BLaER1 treated with 17β-estradiol and CSF1 and Interleukin-3, amounts not matched to agents 10 nM and 100 nM (cell line): Measurements from ENCODE around the gene KDELR3.

Experiments used
- H3K27ac ChIP-seq, 11 experiments: shearing (Covaris generic); formaldehyde crosslinking; 2 replicates each; pipeline ENCODE4 v1.8.1; 2022
- H3K27me3 ChIP-seq, 11 experiments: shearing (Covaris generic); formaldehyde crosslinking; 2 replicates each; pipeline ENCODE4 v1.8.1; 2022
- H3K36me3 ChIP-seq, 11 experiments: shearing (Covaris generic); formaldehyde crosslinking; 2 replicates each; pipeline ENCODE4 v1.8.1; 2022
- H3K4me1 ChIP-seq, 10 experiments: shearing (Covaris generic); formaldehyde crosslinking; 2 replicates each; pipeline ENCODE4 v1.8.1; 2022
- H3K4me2 ChIP-seq, 11 experiments: shearing (Covaris generic); formaldehyde crosslinking; 2 replicates each; pipeline ENCODE4 v1.8.1; 2022
- H3K4me3 ChIP-seq, 10 experiments: shearing (Covaris generic); formaldehyde crosslinking; 2 replicates each; pipeline ENCODE4 v1.8.1; 2022
- H3K9ac ChIP-seq, 11 experiments: shearing (Covaris generic); formaldehyde crosslinking; 2 replicates each; pipeline ENCODE4 v1.8.1; 2022
- H3K9me3 ChIP-seq, 11 experiments: shearing (Covaris generic); formaldehyde crosslinking; replicated peaks in 1 of 11; 2 replicates each; pipeline ENCODE4 v1.8.1; 2022
- H4K20me1 ChIP-seq, 11 experiments: shearing (Covaris generic); formaldehyde crosslinking; 2 replicates each; pipeline ENCODE4 v1.8.1; 2022
- Cebpa-rat ChIP-seq, 11 experiments: shearing (Covaris generic); IDR thresholded peaks; 2 replicates each; pipeline ENCODE4 v1.8.1; 2022

Gene KDELR3

GRCh38 chr22:38435010-38435409 lies 32.9 kb upstream of the KDELR3 start:
- no peak overlapping the region for H3K4me2 ChIP-seq
- no peaks in the 10 kb centered on the region for H3K4me1 ChIP-seq
- peaks cover 0 to 7% (median 0%) of the 10 kb centered on the region in 11 experiments; a peak in 2 of 22 replicates for H4K20me1 ChIP-seq
- no peaks in the 10 kb centered on the region for H3K9me3 ChIP-seq
- no peak overlapping the region for H3K4me3 ChIP-seq
- H3K27ac ChIP-seq = no peak overlapping the region
- TF ChIP-seq Cebpa-rat (IDR thresholded peaks at IDR 0.05) = no peak
- no peaks in the 10 kb centered on the region for H3K36me3 ChIP-seq
- H3K27me3 ChIP-seq = no peaks in the 10 kb centered on the region; a peak in 1 of 22 replicates
- H3K9ac ChIP-seq = no peak overlapping the region

GRCh38 chr22:38435965-38436364 lies 31.9 kb upstream of the KDELR3 start:
- no peak overlapping the region for H3K4me3 ChIP-seq
- no peak for TF ChIP-seq Cebpa-rat (IDR thresholded peaks at IDR 0.05)
- no peak overlapping the region for H3K4me2 ChIP-seq
- H3K36me3 ChIP-seq = no peaks in the 10 kb centered on the region
- H3K4me1 ChIP-seq = no peaks in the 10 kb centered on the region
- no peak overlapping the region for H3K27ac ChIP-seq
- peaks cover 0 to 3% (median 0%) of the 10 kb centered on the region in 11 experiments; a peak in 2 of 22 replicates for H4K20me1 ChIP-seq
- H3K27me3 ChIP-seq = no peaks in the 10 kb centered on the region; a peak in 1 of 22 replicates
- no peak overlapping the region for H3K9ac ChIP-seq
- no peaks in the 10 kb centered on the region for H3K9me3 ChIP-seq

- Histone ChIP-seq H4K20me1 (no peaks in the 10 kb centered on the region; a peak in 2 of 22 replicates), H3K9ac (no peak overlapping the region), H3K36me3 (no peaks in the 10 kb centered on the region), H3K4me3 (no peak overlapping the region), H3K4me1 (no peaks in the 10 kb centered on the region; a peak in 1 of 20 replicates), H3K27ac (no peak overlapping the region), H3K9me3 (no peaks in the 10 kb centered on the region), H3K27me3 (no peaks in the 10 kb centered on the region; a peak in 1 of 22 replicates), H3K4me2 (no peak overlapping the region)
- no peak for TF ChIP-seq Cebpa-rat (IDR thresholded peaks at IDR 0.05)
These were observed 31.1 kb upstream of the KDELR3 start for GRCh38 chr22:38436629-38437395.

- H3K36me3 ChIP-seq = no peaks in the 10 kb centered on the region
- no peaks in the 10 kb centered on the region; a peak in 1 of 20 replicates for H3K4me1 ChIP-seq
- no peak overlapping the region for H3K4me2 ChIP-seq
- no peak overlapping the region for H3K27ac ChIP-seq
- no peak overlapping the region for H3K9ac ChIP-seq
- no peaks in the 10 kb centered on the region; a peak in 2 of 22 replicates for H4K20me1 ChIP-seq
- no peaks in the 10 kb centered on the region; a peak in 1 of 22 replicates for H3K27me3 ChIP-seq
- no peaks in the 10 kb centered on the region for H3K9me3 ChIP-seq
- no peak overlapping the region for H3K4me3 ChIP-seq
- no peak for TF ChIP-seq Cebpa-rat (IDR thresholded peaks at IDR 0.05)
These were observed 30.5 kb upstream of the KDELR3 start for GRCh38 chr22:38437416-38437815.

GRCh38 chr22:38440747-38441350 lies 27.0 kb upstream of the KDELR3 start:
- Histone ChIP-seq H3K4me2 (no peak overlapping the region), H3K36me3 (no peaks in the 10 kb centered on the region), H3K27me3 (no peaks in the 10 kb centered on the region; a peak in 1 of 22 replicates), H3K9ac (no peak overlapping the region), H3K4me3 (no peak overlapping the region), H3K27ac (no peak overlapping the region), H3K9me3 (no peaks in the 10 kb centered on the region), H3K4me1 (peaks cover 0 to 27% (median 17%) of the 10 kb centered on the region in 10 experiments; a peak in 16 of 20 replicates), H4K20me1 (peaks cover 0 to 13% (median 0%) of the 10 kb centered on the region in 11 experiments; a peak in 3 of 22 replicates)
- TF ChIP-seq Cebpa-rat (IDR thresholded peaks at IDR 0.05) = no peak

GRCh38 chr22:38441620-38442287 lies 26.1 kb upstream of the KDELR3 start:
- H3K27me3 ChIP-seq = no peaks in the 10 kb centered on the region; a peak in 1 of 22 replicates
- peaks cover 0 to 27% (median 17%) of the 10 kb centered on the region in 10 experiments; a peak in 16 of 20 replicates for H3K4me1 ChIP-seq
- no peak overlapping the region for H3K4me3 ChIP-seq
- no peak overlapping the region for H3K9ac ChIP-seq
- H4K20me1 ChIP-seq = peaks cover 0 to 13% (median 0%) of the 10 kb centered on the region in 11 experiments; a peak in 3 of 22 replicates
- TF ChIP-seq Cebpa-rat (IDR thresholded peaks at IDR 0.05) = no peak
- H3K9me3 ChIP-seq = no peaks in the 10 kb centered on the region
- no peaks in the 10 kb centered on the region for H3K36me3 ChIP-seq
- no peak overlapping the region for H3K27ac ChIP-seq
- no peak overlapping the region for H3K4me2 ChIP-seq

- Histone ChIP-seq H3K36me3 (no peaks in the 10 kb centered on the region), H3K4me2 (peak overlapping the region in 6 of 11 experiments; percentile 9 to 55 (median 38); a peak in 5 of 22 replicates), H3K9ac (peak overlapping the region in 1 of 11 experiments; percentile 17; a peak in 1 of 22 replicates), H3K9me3 (no peaks in the 10 kb centered on the region), H3K4me1 (peaks cover 0 to 27% (median 17%) of the 10 kb centered on the region in 10 experiments; a peak in 16 of 20 replicates), H3K4me3 (no peak overlapping the region), H3K27me3 (no peaks in the 10 kb centered on the region; a peak in 1 of 22 replicates), H3K27ac (no peak overlapping the region), H4K20me1 (peaks cover 0 to 14% (median 0%) of the 10 kb centered on the region in 11 experiments; a peak in 3 of 22 replicates)
- no peak for TF ChIP-seq Cebpa-rat (IDR thresholded peaks at IDR 0.05)
These were observed 24.8 kb upstream of the KDELR3 start for GRCh38 chr22:38442967-38443627.

GRCh38 chr22:38443628-38444521 lies 24.0 kb upstream of the KDELR3 start:
- H3K4me2 ChIP-seq = peak overlapping the region in 9 of 11 experiments; percentile 9 to 58 (median 39); a peak in 15 of 22 replicates
- peak overlapping the region in 1 of 11 experiments; percentile 3; a peak in 1 of 22 replicates for H3K9ac ChIP-seq
- H3K36me3 ChIP-seq = no peaks in the 10 kb centered on the region
- TF ChIP-seq Cebpa-rat (IDR thresholded peaks at IDR 0.05) = no peak
- H3K4me1 ChIP-seq = peaks cover 0 to 27% (median 17%) of the 10 kb centered on the region in 10 experiments; a peak in 16 of 20 replicates
- H3K27me3 ChIP-seq = peaks cover 0 to 6% (median 3%) of the 10 kb centered on the region in 11 experiments; a peak in 9 of 22 replicates
- no peak overlapping the region for H3K4me3 ChIP-seq
- H4K20me1 ChIP-seq = peaks cover 0 to 22% (median 0%) of the 10 kb centered on the region in 11 experiments; a peak in 5 of 22 replicates
- no peaks in the 10 kb centered on the region for H3K9me3 ChIP-seq
- H3K27ac ChIP-seq = no peak overlapping the region
